Heart left ventricle (tissue), 16 donors: ENCODE measurements around the gene CC2D1A. TPM values are rescaled to one million over a fixed set of nuclear protein-coding genes. Genes with fewer than 3 reads are reported as not detected.
"Not testable (repeated sequence)": the region's sequence is repeated elsewhere in the genome, so short reads cannot be mapped to it uniquely, and the experiment has no call there.

Experiments
- ATAC-seq, 4 donors: fragments of 200-7000 bp; cut with Tn5 transposase; one replicate each; pipeline ENCODE4 v1.9.1; 2020 to 2022; ENCODE audit warnings: moderate library complexity in 4 of 4, mild to moderate bottlenecking in 3 of 4, moderate number of reproducible peaks in 1 of 4
- DNase-seq, 5 donors: peaks; one replicate each; pipeline ENCODE4 v3.0.0-alpha.2; 2020
- H3K27ac ChIP-seq, 12 donors: fragments of 200-600 bp; sonication (generic) in 4 of 12; one replicate each; pipeline versions ENCODE4 v1.5.0 to v1.8.0; 2016 to 2022; ENCODE audit warnings: mild to moderate bottlenecking in 2 of 12
- H3K27me3 ChIP-seq, 9 donors: fragments of 200-600 bp; sonication (generic) in 2 of 9; one replicate each; pipeline versions ENCODE4 v1.5.1 to v1.8.0; 2016 to 2022; ENCODE audit warnings: mild to moderate bottlenecking in 3 of 9
- H3K36me3 ChIP-seq, 9 donors: fragments of 200-600 bp; sonication (generic) in 2 of 9; one replicate each; pipeline versions ENCODE4 v1.5.0 to v1.8.0; 2018 to 2022; ENCODE audit warnings: mild to moderate bottlenecking in 2 of 9
- H3K4me1 ChIP-seq, 12 donors: fragments of 200-600 bp; sonication (generic) in 4 of 12; one replicate each; pipeline versions ENCODE4 v1.5.0 to v1.8.0; 2016 to 2022; ENCODE audit warnings: mild to moderate bottlenecking in 3 of 12
- H3K4me3 ChIP-seq, 12 donors: fragments of 200-600 bp; sonication (generic) in 4 of 12; one replicate each; pipeline versions ENCODE4 v1.5.0 to v1.8.0; 2017 to 2022; ENCODE audit warnings: mild to moderate bottlenecking in 9 of 12, moderate library complexity in 4 of 12
- H3K9me3 ChIP-seq, 12 donors: fragments of 200-600 bp; sonication (generic) in 4 of 12; one replicate each; pipeline versions ENCODE4 v1.5.0 to v1.8.0; 2016 to 2022; ENCODE audit warnings: mild to moderate bottlenecking in 1 of 12
- POLR2A ChIP-seq, 2 donors: fragments of 450-650 bp; IDR thresholded peaks; one replicate each; pipeline ENCODE4 v1.6.1; 2017; ENCODE audit warnings: antibody characterized with exemption in 2 of 2, mild to moderate bottlenecking in 2 of 2, moderate library complexity in 2 of 2
- WGBS, 4 donors: extraction: QIAGEN DNeasy Blood & Tissue Kit in 2 of 4; methylation state at CpG; one replicate each; pipeline versions ENCODE4 v1.1.5 to v1.1.7; 2013 to 2018; 5-methylcytosine and 5-hydroxymethylcytosine counted together
- intact Hi-C, 10 donors: fragments of 100-400 bp; cut with DNase I; formaldehyde crosslinking; loops; one replicate each; pipeline versions ENCODE4 v1.11.1 to v1.14.2; 2022
- polyA plus RNA-seq, 2 donors: library from polyadenylated mRNA; stranded (reverse); fragments of 200-250 nt; gene quantifications; one replicate each; pipeline ENCODE4 v1.2.3, GENCODE V29; 2013
- total RNA-seq, 9 donors: library from RNA; depleted of rRNA in 2 of 9; stranded (reverse); fragments of >200 nt in 2 of 9; fragmentation: NEBNext Ultra II Directional in 3 of 9; extraction: Animal tissue kit (Norgen Biotek cat#: 25700) in 3 of 9; gene quantifications; one replicate each; pipeline versions ENCODE4 v1.1.0 to v1.2.4, GENCODE V29; 2016 to 2023
- TF ChIP-seq, protein P1 (sequence below), 12 donors: fragments of 200-600 bp; sonication (generic) in 4 of 12; IDR thresholded peaks; one replicate each; pipeline versions ENCODE4 v1.5.0 to v1.8.0; 2018 to 2022; ENCODE audit warnings: antibody characterized with exemption in 12 of 12, mild to moderate bottlenecking in 5 of 12
- donor health status: ischemic (EF 13 %, LVEDD 7.1; RV severe dilation, severe dysfunction).
- donor health status: healthy with polysubstance abuse.
- donor health status: DM: no; HTN: yes; CAD: no.
- donor health status: DM: no; HTN: no; CAD: no.
- donor health status: ischemic (EF 25% LVEDD 6.9; RV normal size, moderate dysfunction).
- donor health status: ischemic (EF 25% LVEDD 5.7; RV mildly dilated, moderate dysfunction).
- donor health status: healthy.
- donor health status: DM: yes; HTN: yes; CAD: no.
- donor health status: ischemic (EF 35%, LVEDD 5.7; RV mildly dilated, moderate dysfunction).
- donor health status: nonischemic (EF 11% LVEDD 7.7; RV severe dilation, severe dysfunction).
- donor health status: DM: yes; HTN: yes; CAD: no.
- donor health status: PGD.
- donor health status: ischemic (EF 29% LVEDD 5.4; RV normal size, mild dysfunction).
- donor health status: nonischemic (EF 23%, LVEDD 6.1; RV moderate dilation, normal function).

Gene CC2D1A
- total and polyA plus RNA-seq, 11 donors: 14.4 to 36.3 (median 19.5) TPM

DNA sequence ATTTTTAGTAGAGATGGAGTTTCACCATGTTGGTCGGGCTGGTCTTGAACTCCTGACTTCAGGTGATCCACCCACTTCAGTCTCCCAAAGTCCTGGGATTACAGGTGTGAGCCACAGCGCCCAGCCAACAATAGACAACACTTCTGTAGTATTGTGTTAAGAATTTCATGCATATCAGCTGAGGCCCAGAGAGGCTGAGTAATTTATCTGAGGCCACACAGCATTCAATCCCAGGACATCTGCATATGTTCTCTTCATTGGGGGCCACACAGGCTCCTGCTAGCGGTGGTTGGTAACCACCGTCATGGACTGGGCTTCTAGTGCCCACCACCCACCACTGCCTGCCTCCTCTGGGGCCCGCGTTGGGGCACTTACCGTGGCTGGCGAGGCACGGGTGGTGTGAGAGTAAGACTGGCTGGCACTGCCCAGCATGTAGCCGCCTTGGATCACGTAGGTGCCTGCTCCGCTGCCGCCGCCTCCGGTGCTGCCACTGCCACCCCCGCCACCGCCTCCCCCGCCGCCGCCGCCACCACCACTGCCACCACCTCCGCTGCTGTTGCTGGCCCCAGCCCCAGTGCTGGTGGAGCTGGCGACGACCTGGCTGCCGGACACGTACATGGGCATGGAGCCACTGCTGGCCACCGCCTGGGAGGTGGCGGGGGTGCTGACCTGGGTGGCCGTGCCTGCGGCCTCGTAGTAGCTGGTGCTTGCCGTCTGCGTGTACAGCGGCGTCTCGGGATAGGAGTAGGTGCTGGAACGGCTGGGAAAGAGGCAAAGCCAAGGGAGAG lies 66.6 kb downstream of the CC2D1A start:
- Histone ChIP-seq H3K9me3 (no peaks in the 10 kb centered on the region), H3K36me3 (peaks cover 0 to 76% (median 63%) of the 10 kb centered on the region in 9 donors), H3K27ac (no peak overlapping the region), H3K27me3 (no peaks in the 10 kb centered on the region), H3K4me3 (no peak overlapping the region), H3K4me1 (peaks cover 0 to 18% (median 2%) of the 10 kb centered on the region in 12 donors)
- TF ChIP-seq, protein P1, sequence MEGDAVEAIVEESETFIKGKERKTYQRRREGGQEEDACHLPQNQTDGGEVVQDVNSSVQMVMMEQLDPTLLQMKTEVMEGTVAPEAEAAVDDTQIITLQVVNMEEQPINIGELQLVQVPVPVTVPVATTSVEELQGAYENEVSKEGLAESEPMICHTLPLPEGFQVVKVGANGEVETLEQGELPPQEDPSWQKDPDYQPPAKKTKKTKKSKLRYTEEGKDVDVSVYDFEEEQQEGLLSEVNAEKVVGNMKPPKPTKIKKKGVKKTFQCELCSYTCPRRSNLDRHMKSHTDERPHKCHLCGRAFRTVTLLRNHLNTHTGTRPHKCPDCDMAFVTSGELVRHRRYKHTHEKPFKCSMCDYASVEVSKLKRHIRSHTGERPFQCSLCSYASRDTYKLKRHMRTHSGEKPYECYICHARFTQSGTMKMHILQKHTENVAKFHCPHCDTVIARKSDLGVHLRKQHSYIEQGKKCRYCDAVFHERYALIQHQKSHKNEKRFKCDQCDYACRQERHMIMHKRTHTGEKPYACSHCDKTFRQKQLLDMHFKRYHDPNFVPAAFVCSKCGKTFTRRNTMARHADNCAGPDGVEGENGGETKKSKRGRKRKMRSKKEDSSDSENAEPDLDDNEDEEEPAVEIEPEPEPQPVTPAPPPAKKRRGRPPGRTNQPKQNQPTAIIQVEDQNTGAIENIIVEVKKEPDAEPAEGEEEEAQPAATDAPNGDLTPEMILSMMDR (IDR thresholded peaks at IDR 0.05): no peak
- no peak for TF ChIP-seq POLR2A (IDR thresholded peaks at IDR 0.05)
- intact Hi-C loops: no loop called here
- ATAC-seq: no peak
- WGBS, 4 donors: 92 to 95% (median 95%) methylated on average over 36 to 37 of the region's 37 CpGs
- no peak for DNase-seq

DNA sequence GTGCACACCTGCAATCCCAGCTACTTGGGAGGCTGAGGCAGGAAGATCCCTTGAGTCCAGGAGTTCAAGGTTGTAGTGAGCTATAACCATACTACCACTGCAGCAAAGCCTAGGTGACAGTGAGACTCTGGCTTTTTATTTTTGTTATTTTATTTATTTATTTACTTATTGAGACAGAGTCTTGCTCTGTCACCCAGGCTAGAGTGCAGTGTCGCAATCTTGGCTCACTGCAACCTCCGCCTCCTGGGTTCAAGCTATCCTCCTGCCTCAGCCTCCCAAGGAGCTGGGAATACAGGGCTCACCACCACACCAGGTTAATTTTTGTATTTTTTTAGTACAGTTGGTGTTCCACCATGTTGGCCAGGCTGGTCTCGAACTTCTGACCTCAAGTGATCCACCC lies 67.5 kb downstream of the CC2D1A start:
- DNase-seq, H3K4me3 ChIP-seq, intact Hi-C loops, H3K27me3 ChIP-seq, H3K9me3 ChIP-seq, ATAC-seq, H3K27ac ChIP-seq: not testable (repeated sequence)
- 97 to 100% (median 99%) methylated on average over 3 of the region's 3 CpGs for WGBS, 4 donors
- Histone ChIP-seq H3K36me3 (peaks cover 0 to 67% (median 54%) of the 10 kb centered on the region in 9 donors), H3K4me1 (peaks cover 0 to 27% (median 9%) of the 10 kb centered on the region in 12 donors)

GRCh38 chr19:13974073-13974472 lies 68.1 kb downstream of the CC2D1A start:
- ATAC-seq: no peak
- H3K36me3 ChIP-seq: peaks cover 0 to 61% (median 48%) of the 10 kb centered on the region in 9 donors

DNA sequence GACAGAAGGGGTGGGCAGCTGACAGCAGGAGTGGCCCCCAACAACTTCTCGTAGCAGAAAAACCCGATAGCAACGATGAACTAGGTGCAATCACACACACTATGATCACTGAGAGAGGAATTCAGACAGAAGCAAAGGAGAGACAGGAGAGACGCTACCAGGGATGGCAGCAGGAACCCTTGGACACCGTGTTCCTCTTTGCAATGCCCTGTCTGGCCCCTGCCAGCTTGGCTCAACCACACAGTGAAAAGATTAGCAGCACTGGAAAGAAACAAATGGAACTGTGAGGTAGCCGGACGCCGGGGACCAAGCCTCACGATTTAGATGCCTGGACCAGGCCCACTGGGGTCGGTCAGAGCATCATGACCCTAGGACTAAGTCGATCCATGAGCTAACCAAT lies 69.9 kb downstream of the CC2D1A start:
- peak overlapping the region; percentile 32 to 89 (median 78) for H3K27ac ChIP-seq
- H3K36me3 ChIP-seq: peaks cover 0 to 43% (median 32%) of the 10 kb centered on the region in 9 donors
- DNase-seq (peak in 1 of 5 donors; percentile 72), ATAC-seq (peak; percentile 32 to 63 (median 60))
- WGBS, 4 donors: 59 to 69% (median 66%) methylated on average over 11 of the region's 11 CpGs
- no peak overlapping the region for H3K4me3 ChIP-seq
- no peaks in the 10 kb centered on the region for H3K27me3 ChIP-seq
- intact Hi-C loops: loop anchor here in 1 of 10 donors (1.0 kb wide), 1 partner anchor 24 kb away; the partner anchor contains the start of gene DCAF15
- H3K9me3 ChIP-seq: no peaks in the 10 kb centered on the region
- TF ChIP-seq POLR2A (IDR thresholded peaks at IDR 0.05): no peak
- TF ChIP-seq, protein P1 (IDR thresholded peaks at IDR 0.05): no peak
- peaks cover 0 to 41% (median 17%) of the 10 kb centered on the region in 12 donors for H3K4me1 ChIP-seq

More at GRCh38 chr19:13974073-13974472, 68.1 kb downstream of the CC2D1A start:
- no peaks in the 10 kb centered on the region for H3K27me3 ChIP-seq
- no peak for DNase-seq
- TF ChIP-seq, protein P1 (IDR thresholded peaks at IDR 0.05): no peak
- no peak for TF ChIP-seq POLR2A (IDR thresholded peaks at IDR 0.05)
- no peak overlapping the region for H3K27ac ChIP-seq
- peaks cover 0 to 33% (median 11%) of the 10 kb centered on the region in 12 donors for H3K4me1 ChIP-seq
- no peak overlapping the region for H3K4me3 ChIP-seq
- H3K9me3 ChIP-seq: no peaks in the 10 kb centered on the region
- intact Hi-C loops: no loop called here
- WGBS, 4 donors: 66 to 75% (median 73%) methylated on average over 12 of the region's 12 CpGs
